Measurements from ENCODE around the gene G2E3. TPM values are rescaled to one million over a fixed set of nuclear protein-coding genes. Genes with fewer than 3 reads are reported as not detected.

Gene G2E3
- total and polyA plus RNA-seq, 2 donors (not counting 3 experiments of a cell fraction or from before 2014, with no cell fraction given) = 4.2 to 34.8 TPM

GRCh38 chr14:30564235-30564867, 5.4 kb downstream of the G2E3 start:
- BruUV-seq (replicated peaks) = no TSS peak
- dilution Hi-C loops (cut with MboI; ENCODE audit: extremely low pct_ligation_motif_present, low sequenced_read_pairs) (no loop called here), intact Hi-C loops (cut with micrococcal nuclease) (no loop called here)
- Histone ChIP-seq H3K9me3 (replicated peaks; ENCODE audit: control insufficient read depth, insufficient read depth, low read length) (no peaks in the 10 kb centered on the region), H3K4me3 (replicated peaks in 1 of 3; ENCODE audit: insufficient read depth in 1 of 3, low read depth in 1 of 3, low read length in 3 of 3) (no peak overlapping the region), H3K4me2 (ENCODE audit: insufficient read depth, low read length) (no peak overlapping the region), H2AFZ (ENCODE audit: low read depth, low read length) (no peak overlapping the region), H3K9ac (replicated peaks; ENCODE audit: extremely low read depth, insufficient read depth, low read length) (no peak overlapping the region), H3K27ac (ENCODE audit: insufficient read depth, low read depth, low read length) (no peak overlapping the region), H3K9me1 (replicated peaks; ENCODE audit: control insufficient read depth, extremely low read depth, insufficient read depth, low read length) (no peaks in the 10 kb centered on the region), H3K27me3 (ENCODE audit: control insufficient read depth in 2 of 2, insufficient read depth in 2 of 2, low read length in 2 of 2) (no peaks in the 10 kb centered on the region), H3K4me1 (ENCODE audit: control insufficient read depth, extremely low read depth, insufficient read depth, low read length) (peaks cover 7% of the 10 kb centered on the region), H3K79me2 (ENCODE audit: control insufficient read depth, insufficient read depth, low read length) (peaks cover 97% of the 10 kb centered on the region), H4K20me1 (replicated peaks; ENCODE audit: control insufficient read depth, extremely low read depth, insufficient read depth, low read length) (peaks cover 5% of the 10 kb centered on the region), H3K36me3 (ENCODE audit: control insufficient read depth in 2 of 2, extremely low read depth in 1 of 2, insufficient read depth in 2 of 2, low read length in 2 of 2) (no peaks in the 10 kb centered on the region)
- ChIA-PET POLR2A (no interaction called here), CTCF (no interaction called here)
- no peak for TF ChIP-seq MYC (IDR thresholded peaks at IDR 0.05; ENCODE audit: low read depth, low read length)
- no peak for TF ChIP-seq JUN (IDR thresholded peaks at IDR 0.05; ENCODE audit: borderline replicate concordance, insufficient read depth, insufficient read length, low read depth)
- TF ChIP-seq MAX (IDR thresholded peaks at IDR 0.05; ENCODE audit: insufficient read depth, insufficient read length) = no peak
- no peak for TF ChIP-seq EZH2 (IDR thresholded peaks at IDR 0.05; ENCODE audit: borderline replicate concordance, low read depth, low read length, severe bottlenecking)
- TF ChIP-seq CTCF (IDR thresholded peaks at IDR 0.05; ENCODE audit: extremely low read depth in 1 of 2, insufficient read depth in 1 of 2, low read depth in 1 of 2, low read length in 2 of 2) = no peak
- no peak for TF ChIP-seq POLR2A (IDR thresholded peaks at IDR 0.05; ENCODE audit: low read depth, low read length)
- TF ChIP-seq POLR2AphosphoS5 (IDR thresholded peaks at IDR 0.05; ENCODE audit: insufficient read depth, low read depth, low read length) = no peak
- TF ChIP-seq GATA2 (IDR thresholded peaks at IDR 0.05; ENCODE audit: insufficient read depth, insufficient read length, low read depth, low read length) = no peak
- no peak for TF ChIP-seq FOS (IDR thresholded peaks at IDR 0.05; ENCODE audit: borderline replicate concordance, insufficient read depth, low read length)
- FAIRE-seq (no peak), DNase-seq (ENCODE audit: low read depth, low spot score) (no peak)

Measured in endothelial cell of umbilical vein (primary cell).